ENCODE measurements around the gene ATF7IP.

DNA sequence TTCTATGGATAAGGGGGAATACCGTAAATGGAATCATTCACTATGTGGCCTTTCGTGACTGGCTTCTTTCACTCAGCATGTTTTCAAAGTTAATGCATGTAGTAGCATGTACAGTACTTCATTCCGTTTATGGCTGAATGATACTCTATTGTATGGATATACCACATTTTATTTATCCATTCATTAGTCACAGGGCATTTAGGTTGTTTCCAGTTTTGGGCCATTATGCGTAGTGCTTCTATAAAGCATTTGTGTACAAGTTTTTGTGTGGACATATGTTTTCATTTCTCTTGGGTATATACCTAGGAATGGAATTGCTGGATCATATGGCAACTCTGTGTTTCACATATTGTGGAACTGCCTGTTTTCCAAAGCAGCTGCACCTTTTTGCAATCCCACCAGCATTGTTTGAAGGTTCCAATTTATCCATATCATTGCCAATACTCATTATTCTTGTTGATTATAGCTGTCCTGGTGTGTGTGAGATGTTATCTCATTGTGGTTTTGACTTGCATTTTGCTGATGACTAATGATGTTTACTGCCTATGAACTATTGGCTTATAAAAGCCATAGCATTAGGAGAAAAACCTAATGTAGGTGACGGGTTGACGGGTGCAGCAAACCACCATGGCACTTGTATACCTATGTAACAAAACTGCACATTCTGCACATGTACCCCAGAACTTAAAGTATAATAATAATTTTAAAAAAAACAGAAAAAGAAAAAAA, 45.5 kb downstream of the ATF7IP start:
- TF ChIP-seq, protein P1, sequence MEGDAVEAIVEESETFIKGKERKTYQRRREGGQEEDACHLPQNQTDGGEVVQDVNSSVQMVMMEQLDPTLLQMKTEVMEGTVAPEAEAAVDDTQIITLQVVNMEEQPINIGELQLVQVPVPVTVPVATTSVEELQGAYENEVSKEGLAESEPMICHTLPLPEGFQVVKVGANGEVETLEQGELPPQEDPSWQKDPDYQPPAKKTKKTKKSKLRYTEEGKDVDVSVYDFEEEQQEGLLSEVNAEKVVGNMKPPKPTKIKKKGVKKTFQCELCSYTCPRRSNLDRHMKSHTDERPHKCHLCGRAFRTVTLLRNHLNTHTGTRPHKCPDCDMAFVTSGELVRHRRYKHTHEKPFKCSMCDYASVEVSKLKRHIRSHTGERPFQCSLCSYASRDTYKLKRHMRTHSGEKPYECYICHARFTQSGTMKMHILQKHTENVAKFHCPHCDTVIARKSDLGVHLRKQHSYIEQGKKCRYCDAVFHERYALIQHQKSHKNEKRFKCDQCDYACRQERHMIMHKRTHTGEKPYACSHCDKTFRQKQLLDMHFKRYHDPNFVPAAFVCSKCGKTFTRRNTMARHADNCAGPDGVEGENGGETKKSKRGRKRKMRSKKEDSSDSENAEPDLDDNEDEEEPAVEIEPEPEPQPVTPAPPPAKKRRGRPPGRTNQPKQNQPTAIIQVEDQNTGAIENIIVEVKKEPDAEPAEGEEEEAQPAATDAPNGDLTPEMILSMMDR (IDR thresholded peaks at IDR 0.05): no peak
- no peak for TF ChIP-seq EP300 (IDR thresholded peaks at IDR 0.05; ENCODE audit: low read depth)

All from transverse colon (tissue), 3 donors.